ENCODE measurements around the gene HOXD9. TPM values are rescaled to one million over a fixed set of nuclear protein-coding genes. Genes with fewer than 3 reads are reported as not detected.

The HOXD9 gene
- polyA plus RNA-seq, 1 donor (not counting 4 experiments of a cell fraction or from before 2014, with no cell fraction given): not detected

DNA sequence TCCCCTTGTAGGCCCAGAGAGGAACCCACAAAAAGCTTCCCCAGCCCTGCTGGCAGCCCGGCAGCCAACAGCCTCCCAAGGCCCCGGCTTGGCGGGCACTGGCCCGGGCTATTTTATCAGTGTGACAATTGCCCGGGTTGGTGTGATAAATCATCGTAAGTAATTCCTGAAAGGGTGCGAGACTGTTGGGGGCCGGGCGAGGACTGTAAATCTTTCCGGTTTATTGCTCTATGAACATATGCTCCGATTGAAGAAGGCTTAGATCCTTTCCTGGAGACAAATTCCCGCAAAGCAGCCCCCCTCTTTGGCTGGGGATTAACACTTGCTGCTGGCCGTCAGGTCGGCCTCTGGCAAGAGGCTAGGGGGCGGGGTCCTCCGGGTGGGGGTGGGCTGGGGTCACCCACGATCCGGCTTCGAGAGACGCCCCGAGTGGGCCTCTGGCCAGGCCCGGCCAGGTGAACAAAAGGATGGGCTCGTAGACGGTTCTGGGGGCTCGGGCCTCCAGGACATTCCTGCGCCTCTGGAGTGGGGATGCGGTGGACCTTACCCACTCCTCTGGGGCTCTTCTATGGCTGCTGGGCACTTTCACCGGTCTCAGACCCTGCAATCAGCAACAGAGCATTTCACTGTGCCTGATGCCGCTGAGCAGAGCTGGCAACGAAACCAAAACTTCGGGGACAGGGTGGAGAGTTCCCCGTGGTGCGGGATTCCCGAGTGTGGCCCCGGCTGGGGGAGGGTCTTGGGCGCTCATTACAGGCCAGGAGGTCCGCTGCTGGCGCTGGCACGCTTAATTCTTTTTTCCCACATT lies 36.5 kb downstream of the HOXD9 start:
- Histone ChIP-seq H3K27me3 (ENCODE audit: control insufficient read depth, extremely low read depth, insufficient read depth, low read length) (peaks cover 97% of the 10 kb centered on the region), H3K27ac (ENCODE audit: control insufficient read depth, insufficient read depth, low read length) (no peak overlapping the region), H3K4me2 (ENCODE audit: control insufficient read depth, extremely low read depth, insufficient read depth, low read depth, low read length) (no peak overlapping the region), H3K4me1 (ENCODE audit: control insufficient read depth, extremely low read depth, insufficient read depth, low read length) (no peaks in the 10 kb centered on the region), H3K4me3 (ENCODE audit: control insufficient read depth in 2 of 3, extremely low read depth in 1 of 3, insufficient read depth in 2 of 3, low read depth in 1 of 3, low read length in 3 of 3) (no peak overlapping the region), H3K36me3 (ENCODE audit: control insufficient read depth in 2 of 2, extremely low read depth in 1 of 2, insufficient read depth in 2 of 2, low read length in 2 of 2) (no peaks in the 10 kb centered on the region), H3K9me1 (ENCODE audit: control insufficient read depth, extremely low read depth, insufficient read depth, low read length) (no peaks in the 10 kb centered on the region), H4K20me1 (ENCODE audit: control insufficient read depth, extremely low read depth, insufficient read depth, low read length) (no peaks in the 10 kb centered on the region), H3K9me3 (ENCODE audit: control insufficient read depth, low read depth, low read length) (no peaks in the 10 kb centered on the region), H3K79me2 (ENCODE audit: control insufficient read depth, insufficient read depth, low read length) (no peaks in the 10 kb centered on the region), H3K9ac (ENCODE audit: control insufficient read depth, extremely low read depth, insufficient read depth, low read length) (no peak overlapping the region), H2AFZ (ENCODE audit: control insufficient read depth, low read length) (no peak overlapping the region)
- DNase-seq (ENCODE audit: low read depth, low spot score): no peak
- no peak for FAIRE-seq
- TF ChIP-seq, protein P1, sequence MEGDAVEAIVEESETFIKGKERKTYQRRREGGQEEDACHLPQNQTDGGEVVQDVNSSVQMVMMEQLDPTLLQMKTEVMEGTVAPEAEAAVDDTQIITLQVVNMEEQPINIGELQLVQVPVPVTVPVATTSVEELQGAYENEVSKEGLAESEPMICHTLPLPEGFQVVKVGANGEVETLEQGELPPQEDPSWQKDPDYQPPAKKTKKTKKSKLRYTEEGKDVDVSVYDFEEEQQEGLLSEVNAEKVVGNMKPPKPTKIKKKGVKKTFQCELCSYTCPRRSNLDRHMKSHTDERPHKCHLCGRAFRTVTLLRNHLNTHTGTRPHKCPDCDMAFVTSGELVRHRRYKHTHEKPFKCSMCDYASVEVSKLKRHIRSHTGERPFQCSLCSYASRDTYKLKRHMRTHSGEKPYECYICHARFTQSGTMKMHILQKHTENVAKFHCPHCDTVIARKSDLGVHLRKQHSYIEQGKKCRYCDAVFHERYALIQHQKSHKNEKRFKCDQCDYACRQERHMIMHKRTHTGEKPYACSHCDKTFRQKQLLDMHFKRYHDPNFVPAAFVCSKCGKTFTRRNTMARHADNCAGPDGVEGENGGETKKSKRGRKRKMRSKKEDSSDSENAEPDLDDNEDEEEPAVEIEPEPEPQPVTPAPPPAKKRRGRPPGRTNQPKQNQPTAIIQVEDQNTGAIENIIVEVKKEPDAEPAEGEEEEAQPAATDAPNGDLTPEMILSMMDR (optimal IDR thresholded peaks at IDR 0.05 in 1 of 3, IDR thresholded peaks at IDR 0.05 in 1 of 3, conservative IDR thresholded peaks at IDR 0.05 in 1 of 3; ENCODE audit: extremely low read depth in 1 of 3, insufficient read depth in 2 of 3, low read length in 3 of 3): no peak
- peak; percentile 70 for TF ChIP-seq EZH2 (IDR thresholded peaks at IDR 0.05; ENCODE audit: low read length)
- dilution Hi-C loops (cut with MboI; ENCODE audit: extremely low pct_ligation_motif_present, low sequenced_read_pairs): loop anchor here (25.0 kb wide), 1 partner anchor 478 kb away; no protein-coding TSS in a partner anchor

DNA sequence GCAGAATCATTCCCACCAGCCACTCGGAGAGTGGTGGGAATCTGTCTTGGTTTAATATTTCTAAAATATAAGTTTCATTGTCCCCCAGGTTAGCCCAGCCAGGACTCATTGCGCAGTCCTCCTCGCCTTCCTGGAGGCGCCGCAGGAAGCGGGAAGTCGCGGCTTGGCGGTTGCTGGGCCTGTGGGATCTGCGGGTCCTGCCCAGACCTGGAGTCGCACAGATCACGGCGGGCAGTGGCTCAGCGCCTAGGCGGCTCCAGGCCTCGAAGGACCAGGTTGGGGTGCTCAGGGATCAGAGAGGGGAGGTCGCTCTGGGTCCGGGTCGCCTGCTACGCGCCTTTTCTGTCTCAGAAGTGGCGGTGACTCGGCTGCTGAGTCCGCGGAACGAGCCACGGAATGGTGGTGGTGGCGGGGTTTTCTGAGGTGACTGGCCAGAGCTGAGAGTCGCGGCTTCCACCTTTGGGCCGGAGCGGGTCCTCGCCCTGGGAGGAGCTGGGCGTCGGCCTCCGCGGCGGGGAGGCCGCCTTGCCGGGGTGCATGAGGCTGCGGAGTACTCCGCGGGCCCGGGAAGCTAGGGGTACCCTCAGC lies 37.2 kb downstream of the HOXD9 start:
- no peaks in the 10 kb centered on the region for H4K20me1 ChIP-seq (ENCODE audit: control insufficient read depth, extremely low read depth, insufficient read depth, low read length)
- H3K9me3 ChIP-seq (ENCODE audit: control insufficient read depth, low read depth, low read length): peaks cover 2% of the 10 kb centered on the region
- H3K4me2 ChIP-seq (ENCODE audit: control insufficient read depth, extremely low read depth, insufficient read depth, low read depth, low read length): no peak overlapping the region
- H3K36me3 ChIP-seq (ENCODE audit: control insufficient read depth in 2 of 2, extremely low read depth in 1 of 2, insufficient read depth in 2 of 2, low read length in 2 of 2): no peaks in the 10 kb centered on the region
- FAIRE-seq (no peak), DNase-seq (ENCODE audit: low read depth, low spot score) (no peak)
- no peak overlapping the region for H2AFZ ChIP-seq (ENCODE audit: control insufficient read depth, low read length)
- dilution Hi-C loops (cut with MboI; ENCODE audit: extremely low pct_ligation_motif_present, low sequenced_read_pairs): loop anchor here (25.0 kb wide), 1 partner anchor 478 kb away; no protein-coding TSS in a partner anchor
- peaks cover 98% of the 10 kb centered on the region for H3K27me3 ChIP-seq (ENCODE audit: control insufficient read depth, extremely low read depth, insufficient read depth, low read length)
- H3K4me3 ChIP-seq (ENCODE audit: control insufficient read depth in 2 of 3, extremely low read depth in 1 of 3, insufficient read depth in 2 of 3, low read depth in 1 of 3, low read length in 3 of 3): no peak overlapping the region
- H3K4me1 ChIP-seq (ENCODE audit: control insufficient read depth, extremely low read depth, insufficient read depth, low read length): no peaks in the 10 kb centered on the region
- H3K9ac ChIP-seq (ENCODE audit: control insufficient read depth, extremely low read depth, insufficient read depth, low read length): no peak overlapping the region
- H3K27ac ChIP-seq (ENCODE audit: control insufficient read depth, insufficient read depth, low read length): no peak overlapping the region
- H3K9me1 ChIP-seq (ENCODE audit: control insufficient read depth, extremely low read depth, insufficient read depth, low read length): no peaks in the 10 kb centered on the region
- H3K79me2 ChIP-seq (ENCODE audit: control insufficient read depth, insufficient read depth, low read length): no peaks in the 10 kb centered on the region
- TF ChIP-seq, protein P1 (optimal IDR thresholded peaks at IDR 0.05 in 1 of 3, IDR thresholded peaks at IDR 0.05 in 1 of 3, conservative IDR thresholded peaks at IDR 0.05 in 1 of 3; ENCODE audit: extremely low read depth in 1 of 3, insufficient read depth in 2 of 3, low read length in 3 of 3): no peak
- TF ChIP-seq EZH2 (IDR thresholded peaks at IDR 0.05; ENCODE audit: low read length): peak; percentile 84
